T47D (cell line): ENCODE data around the gene NCEH1.
A peak's percentile ranks its signal among the peaks of the same experiment; 100 is the strongest.
"Not testable (repeated sequence)": the region's sequence is repeated elsewhere in the genome, so short reads cannot be mapped to it uniquely, and the experiment has no call there.

ENCODE experiments used
- DNase-seq, 2 experiments: peaks; one replicate each; pipeline versions ENCODE4 v3.0.0 to v3.0.0-alpha.2; 2011 to 2012; ENCODE audit warnings: low read depth in 1 of 2, low spot score in 1 of 2
- JUND ChIP-seq: IDR thresholded peaks from 2 replicates; pipeline ENCODE4 v1.6.1; 2012; ENCODE audit warnings: low read depth
- in situ Hi-C: cut with HindIII; loops from 2 replicates; pipeline ENCODE4 v1.10.0; 2016; ENCODE audit warnings: low sequenced_read_pairs, low pct_unique_long_range_greater_than_20kb

The NCEH1 gene

GRCh38 chr3:172679599-172679998, 31.3 kb downstream of the NCEH1 start:
- DNase-seq: no peak
- in situ Hi-C loops: no loop called here
- TF ChIP-seq JUND: no peak

- in situ Hi-C loops: no loop called here
- DNase-seq: peak in 1 of 2 experiments; percentile 76
- TF ChIP-seq JUND: no peak
These were observed 32.8 kb downstream of the NCEH1 start for GRCh38 chr3:172678068-172678467.

- in situ Hi-C loops: no loop called here
These were observed 34.5 kb downstream of the NCEH1 start for GRCh38 chr3:172676196-172676922.

DNA sequence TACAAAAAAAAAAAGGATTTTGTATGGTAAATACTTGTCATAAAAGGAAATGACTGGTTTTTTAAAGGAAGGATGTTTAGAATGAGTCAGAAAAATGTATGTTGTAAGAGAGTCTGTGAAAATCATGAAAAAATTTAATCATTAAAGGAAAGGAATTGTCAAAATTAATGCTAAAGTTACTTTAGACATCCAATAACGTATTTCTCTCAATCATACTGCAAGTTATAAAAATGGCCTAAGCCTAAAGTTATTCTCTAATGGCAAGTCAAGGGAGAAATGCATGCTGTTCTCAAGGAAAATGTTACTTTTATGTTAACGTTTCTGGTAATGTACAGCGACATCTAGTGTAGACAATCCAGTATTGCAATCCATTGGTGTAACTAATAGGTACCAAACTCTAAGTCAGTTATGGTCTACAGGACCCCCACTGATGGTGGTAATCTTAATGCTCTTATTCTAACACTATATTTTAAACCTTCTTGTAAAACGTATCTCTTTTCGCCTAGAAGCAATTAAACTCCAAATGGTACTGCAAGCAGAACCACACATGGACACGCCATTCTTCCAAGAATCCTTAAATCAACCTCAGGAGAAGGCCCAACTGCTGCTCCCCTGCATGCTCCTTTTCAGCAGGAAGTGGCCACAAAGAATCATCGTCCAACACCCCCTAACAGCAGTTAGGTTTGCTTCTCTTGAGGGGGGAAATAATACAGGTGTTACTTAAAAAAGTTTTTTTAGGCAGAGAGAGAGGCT, 35.2 kb downstream of the NCEH1 start:
- DNase-seq: peak; percentile 45 to 85
- TF ChIP-seq JUND: no peak
- in situ Hi-C loops: no loop called here

More at GRCh38 chr3:172676196-172676922, 34.5 kb downstream of the NCEH1 start:
- DNase-seq: no peak
- TF ChIP-seq JUND: no peak

- peak; percentile 64 to 96 for DNase-seq
- no peak for TF ChIP-seq JUND
- in situ Hi-C loops: no loop called here
These were observed 37.6 kb downstream of the NCEH1 start for GRCh38 chr3:172673210-172673679.

GRCh38 chr3:172669021-172669420, 41.8 kb downstream of the NCEH1 start:
- no peak for TF ChIP-seq JUND
- in situ Hi-C loops: no loop called here

DNA sequence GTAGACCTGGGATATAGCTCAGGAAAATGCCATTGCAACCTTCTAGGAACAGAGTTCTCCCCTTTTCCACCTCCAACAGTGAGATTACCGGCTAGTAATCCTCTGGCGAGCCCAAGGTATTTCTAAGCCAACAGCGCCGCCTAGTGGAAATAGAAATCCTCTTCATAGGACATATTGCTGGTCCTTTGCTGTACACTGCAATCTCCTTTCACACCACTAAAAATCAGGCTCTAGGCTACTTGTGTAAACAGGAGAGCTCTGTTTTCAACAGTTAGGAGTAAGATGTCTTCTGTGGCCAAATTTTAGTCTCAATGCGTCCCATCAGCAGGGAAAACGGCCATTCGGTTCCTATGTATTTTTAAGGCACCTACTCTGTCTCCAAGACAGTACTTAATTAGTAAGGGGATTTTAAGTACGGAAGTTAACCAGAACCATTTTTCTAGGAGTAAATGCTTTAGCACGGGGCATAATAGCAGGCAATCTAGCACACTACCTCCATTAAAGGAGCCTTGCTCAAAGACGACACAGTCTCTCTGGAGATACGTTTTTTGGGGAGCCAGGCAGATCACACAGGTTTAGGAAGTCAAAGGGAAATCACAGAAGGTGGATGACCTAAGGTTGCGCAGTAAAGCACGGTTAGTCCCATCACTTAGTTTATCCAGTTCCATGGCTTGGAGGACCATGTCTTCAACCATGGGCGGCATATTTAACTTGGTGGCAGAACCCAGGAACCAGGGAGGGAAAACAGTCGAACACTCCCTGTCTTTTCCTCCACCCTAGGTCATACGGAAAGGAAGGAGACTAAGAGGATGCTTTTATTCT, 43.8 kb downstream of the NCEH1 start:
- DNase-seq: peak; percentile 78 to 98
- in situ Hi-C loops: no loop called here
- TF ChIP-seq JUND: no peak

More at GRCh38 chr3:172669021-172669420, 41.8 kb downstream of the NCEH1 start:
- DNase-seq: no peak

GRCh38 chr3:172666181-172666872, 44.5 kb downstream of the NCEH1 start:
- no peak for TF ChIP-seq JUND
- peak in 1 of 2 experiments; percentile 98 for DNase-seq

DNA sequence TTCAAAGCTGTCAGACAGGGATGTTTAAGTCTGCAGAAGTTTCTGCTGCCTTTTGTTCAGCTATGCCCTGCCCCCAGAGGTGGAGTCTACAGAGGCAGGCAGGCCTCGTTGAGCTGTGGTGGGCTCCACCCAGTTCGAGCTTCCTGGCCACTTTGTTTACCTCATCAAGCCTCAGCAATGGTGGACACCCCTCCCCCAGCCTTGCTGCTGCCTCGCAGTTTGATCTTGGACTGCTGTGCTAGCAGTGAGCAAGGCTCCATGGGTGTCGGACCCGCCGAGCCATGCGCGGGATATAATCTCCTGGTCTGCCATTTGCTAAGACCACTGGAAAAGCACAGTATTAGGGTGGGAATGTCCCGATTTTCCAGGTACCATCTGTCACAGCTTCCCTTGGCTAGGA, 45.4 kb downstream of the NCEH1 start:
- DNase-seq, in situ Hi-C loops: not testable (repeated sequence)

More at GRCh38 chr3:172666181-172666872, 44.5 kb downstream of the NCEH1 start:
- in situ Hi-C loops: no loop called here

GRCh38 chr3:172660421-172660820, 50.4 kb downstream of the NCEH1 start:
- in situ Hi-C loops: not testable (repeated sequence)

GRCh38 chr3:172659246-172660002, 51.4 kb downstream of the NCEH1 start:
- in situ Hi-C loops: no loop called here
- no peak for TF ChIP-seq JUND
- no peak for DNase-seq

More at GRCh38 chr3:172660421-172660820, 50.4 kb downstream of the NCEH1 start:
- not testable (repeated sequence) for DNase-seq
